Upper lobe of left lung (tissue), 6 donors: ENCODE data around the gene SNN. TPM values are rescaled to one million over a fixed set of nuclear protein-coding genes. Genes with fewer than 3 reads are reported as not detected.

ENCODE experiments used
- ATAC-seq, 2 donors: fragments of 200-7000 bp; cut with Tn5 transposase; one replicate each; pipeline ENCODE4 v1.9.1; 2022; ENCODE audit warnings: mild to moderate bottlenecking in 2 of 2, moderate library complexity in 2 of 2; ENCODE audit not compliant: low FRiP score in 2 of 2
- DNase-seq, 2 donors: peaks; one replicate each; pipeline ENCODE4 v3.0.0-alpha.2; 2019 to 2020
- H3K27ac ChIP-seq, 4 donors: fragments of 200-600 bp; sonication (generic); one replicate each; pipeline ENCODE4 v1.5.1; 2016 to 2019
- H3K27me3 ChIP-seq, 4 donors: fragments of 200-600 bp; sonication (generic); one replicate each; pipeline ENCODE4 v1.5.1; 2017 to 2019
- H3K36me3 ChIP-seq, 4 donors: fragments of 200-600 bp; sonication (generic); one replicate each; pipeline ENCODE4 v1.5.1; 2016 to 2019
- H3K4me1 ChIP-seq, 4 donors: fragments of 200-600 bp; sonication (generic); one replicate each; pipeline ENCODE4 v1.5.1; 2018 to 2019
- H3K4me3 ChIP-seq, 4 donors: fragments of 200-600 bp; sonication (generic); one replicate each; pipeline ENCODE4 v1.5.1; 2017 to 2019; ENCODE audit warnings: mild to moderate bottlenecking in 2 of 4, moderate library complexity in 1 of 4
- H3K9me3 ChIP-seq, 4 donors: fragments of 200-600 bp; sonication (generic); one replicate each; pipeline ENCODE4 v1.5.1; 2018 to 2019
- EP300 ChIP-seq, 4 donors: sonication (generic); formaldehyde crosslinking; IDR thresholded peaks; one replicate each; pipeline ENCODE4 v1.5.1; 2017; ENCODE audit warnings: antibody characterized with exemption in 4 of 4, control low read depth in 2 of 4
- POLR2A ChIP-seq, 4 donors: fragments of 450-650 bp; IDR thresholded peaks; one replicate each; pipeline ENCODE4 v1.5.1; 2016 to 2017; ENCODE audit warnings: antibody characterized with exemption in 4 of 4, mild to moderate bottlenecking in 2 of 4
- POLR2AphosphoS5 ChIP-seq, 2 donors: sonication (generic); formaldehyde crosslinking; IDR thresholded peaks; one replicate each; pipeline ENCODE4 v1.5.1; 2017; ENCODE audit warnings: antibody characterized with exemption in 2 of 2
- WGBS, 2 donors: methylation state at CpG; one replicate each; pipeline ENCODE4 v1.1.5; 2017 to 2018; 5-methylcytosine and 5-hydroxymethylcytosine counted together
- total RNA-seq, 6 donors: library from RNA; depleted of rRNA in 4 of 6; stranded (reverse); fragments of >200 nt in 4 of 6; gene quantifications; one replicate each; pipeline versions ENCODE4 v1.1.0 to v1.2.1, GENCODE V29; 2016 to 2021
- TF ChIP-seq, protein P1 (sequence below), 6 experiments: fragments of 450-650 bp in 4 of 6; fragments of 200-600 bp in 2 of 6; sonication (generic) in 2 of 6; IDR thresholded peaks; one replicate each; pipeline ENCODE4 v1.5.1; 2016 to 2019; ENCODE audit warnings: antibody characterized with exemption in 6 of 6
- donor health status: DM: no; HTN: no; CAD: no; lungs with moderate emphysema.
- donor health status: DM: no; HTN: yes; CAD: no; lungs with severe emphysema.

Gene SNN
- total RNA-seq, 6 donors from 2014 or later: 14.7 to 29.8 (median 26.1) TPM

DNA sequence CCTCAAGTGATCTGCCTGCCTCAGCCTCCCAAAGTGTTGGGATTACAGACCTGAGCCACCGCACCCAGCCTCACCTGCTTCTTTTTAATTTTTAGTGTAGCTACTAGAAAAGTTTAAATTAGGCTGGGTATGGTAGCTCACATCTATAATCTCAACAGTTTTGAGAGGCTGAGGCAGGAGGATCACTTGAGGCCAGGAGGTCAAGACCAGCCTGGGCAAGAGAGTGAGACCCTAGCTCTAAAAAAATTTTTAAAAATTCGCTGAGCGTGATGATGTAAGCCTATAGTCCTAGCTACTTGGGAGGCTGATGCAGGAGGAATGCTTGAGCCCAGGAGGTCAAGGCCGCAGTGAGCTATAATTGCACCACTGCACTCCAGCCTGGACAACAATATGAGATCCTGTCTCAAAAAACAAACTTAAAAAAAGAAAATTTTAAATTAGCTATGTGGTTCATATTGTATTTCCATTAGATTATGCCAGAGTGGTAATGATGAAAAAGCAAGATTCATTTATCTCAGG is 39.5 kb downstream of the SNN start:
- ATAC-seq (no peak), DNase-seq (no peak)
- peaks cover 3 to 47% (median 30%) of the 10 kb centered on the region in 4 donors for H3K36me3 ChIP-seq
- H3K27ac ChIP-seq: no peak overlapping the region
- H3K27me3 ChIP-seq: no peaks in the 10 kb centered on the region
- no peaks in the 10 kb centered on the region for H3K9me3 ChIP-seq
- H3K4me1 ChIP-seq: peaks cover 4 to 17% (median 10%) of the 10 kb centered on the region in 4 donors
- TF ChIP-seq EP300 (IDR thresholded peaks at IDR 0.05) (no peak), POLR2A (IDR thresholded peaks at IDR 0.05) (no peak), POLR2AphosphoS5 (IDR thresholded peaks at IDR 0.05) (no peak)
- TF ChIP-seq, protein P1, sequence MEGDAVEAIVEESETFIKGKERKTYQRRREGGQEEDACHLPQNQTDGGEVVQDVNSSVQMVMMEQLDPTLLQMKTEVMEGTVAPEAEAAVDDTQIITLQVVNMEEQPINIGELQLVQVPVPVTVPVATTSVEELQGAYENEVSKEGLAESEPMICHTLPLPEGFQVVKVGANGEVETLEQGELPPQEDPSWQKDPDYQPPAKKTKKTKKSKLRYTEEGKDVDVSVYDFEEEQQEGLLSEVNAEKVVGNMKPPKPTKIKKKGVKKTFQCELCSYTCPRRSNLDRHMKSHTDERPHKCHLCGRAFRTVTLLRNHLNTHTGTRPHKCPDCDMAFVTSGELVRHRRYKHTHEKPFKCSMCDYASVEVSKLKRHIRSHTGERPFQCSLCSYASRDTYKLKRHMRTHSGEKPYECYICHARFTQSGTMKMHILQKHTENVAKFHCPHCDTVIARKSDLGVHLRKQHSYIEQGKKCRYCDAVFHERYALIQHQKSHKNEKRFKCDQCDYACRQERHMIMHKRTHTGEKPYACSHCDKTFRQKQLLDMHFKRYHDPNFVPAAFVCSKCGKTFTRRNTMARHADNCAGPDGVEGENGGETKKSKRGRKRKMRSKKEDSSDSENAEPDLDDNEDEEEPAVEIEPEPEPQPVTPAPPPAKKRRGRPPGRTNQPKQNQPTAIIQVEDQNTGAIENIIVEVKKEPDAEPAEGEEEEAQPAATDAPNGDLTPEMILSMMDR (IDR thresholded peaks at IDR 0.05): no peak
- 96% methylated on average over 4 of the region's 4 CpGs for WGBS, 2 donors
- no peak overlapping the region for H3K4me3 ChIP-seq

DNA sequence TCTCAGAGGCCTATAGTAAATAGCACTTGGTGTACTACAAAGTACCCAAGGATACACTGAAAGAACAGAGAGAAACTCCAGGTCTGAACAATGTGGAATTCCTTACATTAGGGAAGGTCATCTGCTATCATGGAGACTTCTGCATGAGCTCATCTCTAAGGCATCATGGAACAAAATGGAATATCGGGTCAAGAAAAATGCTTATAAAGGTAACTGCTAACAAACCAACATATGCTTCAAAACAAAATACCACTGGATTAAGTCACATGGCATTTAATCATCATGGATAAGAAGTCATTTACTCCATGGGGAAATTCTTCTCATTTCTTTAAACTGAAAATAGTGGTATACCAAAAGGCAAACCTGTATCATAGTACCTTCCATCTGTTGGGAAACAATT is 40.2 kb downstream of the SNN start:
- TF ChIP-seq, protein P1 (IDR thresholded peaks at IDR 0.05): no peak
- TF ChIP-seq POLR2A (IDR thresholded peaks at IDR 0.05): no peak
- no peak for TF ChIP-seq EP300 (IDR thresholded peaks at IDR 0.05)
- no peak for TF ChIP-seq POLR2AphosphoS5 (IDR thresholded peaks at IDR 0.05)
- no peaks in the 10 kb centered on the region for H3K27me3 ChIP-seq
- H3K4me1 ChIP-seq: peaks cover 4 to 17% (median 10%) of the 10 kb centered on the region in 4 donors
- H3K27ac ChIP-seq: no peak overlapping the region
- no peak overlapping the region for H3K4me3 ChIP-seq
- H3K36me3 ChIP-seq: peaks cover 3 to 50% (median 33%) of the 10 kb centered on the region in 4 donors
- 100% methylated on average over 1 of the region's 1 CpG for WGBS, 2 donors
- ATAC-seq: no peak
- DNase-seq: no peak
- no peaks in the 10 kb centered on the region for H3K9me3 ChIP-seq

DNA sequence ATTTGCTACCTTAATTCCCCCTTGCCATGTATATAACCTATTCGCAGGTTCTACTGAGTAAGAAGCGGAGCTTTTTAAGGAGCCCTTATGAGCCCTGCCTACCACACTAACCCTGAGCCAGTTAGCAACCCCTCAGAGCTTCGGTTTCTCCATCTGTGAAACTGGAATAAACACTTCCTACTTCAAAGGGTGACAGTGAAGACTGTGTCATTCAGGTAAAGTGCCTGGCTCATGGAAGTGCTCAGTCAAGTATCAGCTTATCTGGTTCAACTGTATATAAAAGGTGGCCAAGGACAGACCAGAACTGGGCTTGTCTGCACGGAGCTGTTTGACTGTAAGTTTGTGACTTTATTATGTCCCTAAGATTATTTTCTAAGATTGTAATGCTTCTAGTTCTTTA is 43.4 kb downstream of the SNN start:
- Histone ChIP-seq H3K36me3 (peaks cover 3 to 66% (median 35%) of the 10 kb centered on the region in 4 donors), H3K4me3 (no peak overlapping the region), H3K27me3 (no peaks in the 10 kb centered on the region), H3K4me1 (peaks cover 2 to 22% (median 7%) of the 10 kb centered on the region in 4 donors), H3K9me3 (no peaks in the 10 kb centered on the region), H3K27ac (no peak overlapping the region)
- 75 to 80% methylated on average over 4 of the region's 4 CpGs for WGBS, 2 donors
- no peak for TF ChIP-seq POLR2AphosphoS5 (IDR thresholded peaks at IDR 0.05)
- no peak for TF ChIP-seq EP300 (IDR thresholded peaks at IDR 0.05)
- no peak for TF ChIP-seq POLR2A (IDR thresholded peaks at IDR 0.05)
- TF ChIP-seq, protein P1 (IDR thresholded peaks at IDR 0.05): no peak
- DNase-seq (no peak), ATAC-seq (peak in 1 of 2 donors; percentile 65)

DNA sequence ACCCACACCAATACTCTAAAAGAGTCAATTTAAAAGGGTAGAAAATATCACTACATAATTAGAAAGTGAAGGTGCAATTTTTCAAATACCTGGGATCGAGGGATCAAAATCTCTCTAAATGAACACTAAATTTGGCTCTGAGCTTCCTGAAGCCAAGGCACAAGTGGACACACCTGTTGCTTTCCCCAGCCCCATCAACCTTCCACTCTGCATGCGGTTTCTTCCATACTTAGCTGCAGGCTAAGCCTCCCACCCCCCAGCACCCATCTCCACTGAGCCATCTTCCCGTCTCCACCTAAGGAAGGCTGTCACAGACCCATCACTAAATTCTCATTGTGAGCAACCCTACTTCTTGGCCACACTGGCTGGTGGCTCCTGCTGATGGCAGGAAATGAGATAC is 43.9 kb downstream of the SNN start:
- Histone ChIP-seq H3K27ac (no peak overlapping the region), H3K9me3 (no peaks in the 10 kb centered on the region), H3K36me3 (peaks cover 3 to 66% (median 35%) of the 10 kb centered on the region in 4 donors), H3K4me3 (no peak overlapping the region), H3K4me1 (peaks cover 0 to 25% (median 10%) of the 10 kb centered on the region in 4 donors), H3K27me3 (no peaks in the 10 kb centered on the region)
- DNase-seq: no peak
- WGBS, 2 donors: 83 to 90% methylated on average over 3 of the region's 3 CpGs
- TF ChIP-seq, protein P1 (IDR thresholded peaks at IDR 0.05): no peak
- TF ChIP-seq POLR2AphosphoS5 (IDR thresholded peaks at IDR 0.05): no peak
- no peak for TF ChIP-seq POLR2A (IDR thresholded peaks at IDR 0.05)
- TF ChIP-seq EP300 (IDR thresholded peaks at IDR 0.05): no peak
- ATAC-seq: no peak
